Endothelial cell of umbilical vein (primary cell): ENCODE data around the gene ZSCAN25. TPM values are rescaled to one million over a fixed set of nuclear protein-coding genes. Genes with fewer than 3 reads are reported as not detected.

Experiments used
- BruUV-seq: library from RNA; stranded (reverse); fragments of 400-500 nt; replicated peaks from 2 replicates; lab custom pipeline; 2021; lab: Mats Ljungman, UMichigan
- CTCF ChIA-PET: fragments of 300-600, 350-600 bp; sonication (Branson Sonifier 250); formaldehyde crosslinking; loops from one replicate; lab custom pipeline; 2021; ENCODE audit warnings: antibody characterized with exemption, inconsistent platforms; lab: Charles Lee
- POLR2A ChIA-PET: fragments of 300-600, 350-600 bp; sonication (Branson Sonifier 250); formaldehyde crosslinking; loops from one replicate; lab custom pipeline; 2021; ENCODE audit warnings: antibody characterized with exemption, inconsistent platforms; lab: Charles Lee
- DNase-seq: peaks from one replicate; pipeline ENCODE4 v3.0.0-alpha.2; 2011; ENCODE audit warnings: low read depth, low spot score
- FAIRE-seq: peaks from 2 replicates; lab custom pipeline; 2011; peaks lifted over from hg19 to GRCh38; lab: Jason Lieb, UNC
- H2AFZ ChIP-seq: 2 replicates; pipeline ENCODE4 v1.6.0; 2012; ENCODE audit warnings: low read depth, low read length, control low read depth, inconsistent platforms
- H3K27ac ChIP-seq: 2 replicates; pipeline ENCODE4 v1.5.1; 2011; ENCODE audit warnings: low read depth, mild to moderate bottlenecking, control low read depth, low read length, moderate library complexity; ENCODE audit not compliant: insufficient read depth
- H3K27me3 ChIP-seq, 2 experiments: 2 replicates each; pipeline versions ENCODE4 v1.6.0 to v1.6.1; 2011; ENCODE audit warnings: low read length in 2 of 2, mixed read lengths in 1 of 2; ENCODE audit not compliant: control insufficient read depth in 2 of 2, insufficient read depth in 2 of 2
- H3K36me3 ChIP-seq, 2 experiments: 2 replicates in 1 of 2; 3 replicates in 1 of 2; pipeline ENCODE4 v1.5.1; 2011; ENCODE audit warnings: low read length in 2 of 2, mild to moderate bottlenecking in 1 of 2, moderate library complexity in 1 of 2; ENCODE audit not compliant: control insufficient read depth in 2 of 2, insufficient read depth in 2 of 2; ENCODE audit errors: extremely low read depth in 1 of 2
- H3K4me1 ChIP-seq: 3 replicates; pipeline ENCODE4 v1.5.1; 2011; ENCODE audit warnings: mild to moderate bottlenecking, low read length; ENCODE audit not compliant: control insufficient read depth, insufficient read depth; ENCODE audit errors: extremely low read depth
- H3K4me2 ChIP-seq: 2 replicates; pipeline ENCODE4 v1.6.1; 2011; ENCODE audit warnings: low read length, control low read depth, mixed read lengths; ENCODE audit not compliant: insufficient read depth
- H3K4me3 ChIP-seq, 3 experiments: fragments of 200-600 bp in 1 of 3; sonication (generic), shearing (Covaris generic) in 1 of 3; replicated peaks in 1 of 3; 2 replicates each; pipeline ENCODE4 v1.5.1; 2011 to 2016; ENCODE audit warnings: control low read depth in 3 of 3, low read length in 3 of 3, mild to moderate bottlenecking in 2 of 3, inconsistent platforms in 1 of 3, low read depth in 1 of 3, moderate library complexity in 1 of 3; ENCODE audit not compliant: insufficient read depth in 1 of 3
- H3K79me2 ChIP-seq: 2 replicates; pipeline ENCODE4 v1.6.0; 2012; ENCODE audit warnings: low read length, inconsistent platforms; ENCODE audit not compliant: control insufficient read depth, insufficient read depth
- H3K9ac ChIP-seq: replicated peaks from 2 replicates; pipeline ENCODE3; 2011; ENCODE audit warnings: low read length, control low read depth; ENCODE audit not compliant: insufficient read depth; ENCODE audit errors: extremely low read depth
- H3K9me1 ChIP-seq: replicated peaks from 3 replicates; pipeline ENCODE4 v1.6.0; 2011; ENCODE audit warnings: mild to moderate bottlenecking, low read length; ENCODE audit not compliant: control insufficient read depth, insufficient read depth; ENCODE audit errors: extremely low read depth
- H3K9me3 ChIP-seq: replicated peaks from 2 replicates; pipeline ENCODE4 v1.5.1; 2012; ENCODE audit warnings: low read length, inconsistent platforms; ENCODE audit not compliant: control insufficient read depth, insufficient read depth
- H4K20me1 ChIP-seq: replicated peaks from 2 replicates; pipeline ENCODE3; 2011; ENCODE audit warnings: mild to moderate bottlenecking, low read length; ENCODE audit not compliant: control insufficient read depth, insufficient read depth; ENCODE audit errors: extremely low read depth
- CTCF ChIP-seq, 2 donors: IDR thresholded peaks; 1 replicate in 1 of 2; 2 replicates in 1 of 2; pipeline ENCODE4 v1.5.1; 2011; ENCODE audit warnings: low read length in 2 of 2, mild to moderate bottlenecking in 2 of 2, moderate library complexity in 2 of 2, control low read depth in 1 of 2, inconsistent platforms in 1 of 2, low read depth in 1 of 2; ENCODE audit not compliant: insufficient read depth in 1 of 2; ENCODE audit errors: extremely low read depth in 1 of 2
- EZH2 ChIP-seq: IDR thresholded peaks from 2 replicates; pipeline ENCODE4 v1.6.1; 2012; ENCODE audit warnings: borderline replicate concordance, low read depth, mild to moderate bottlenecking, moderate library complexity, low read length, inconsistent platforms; ENCODE audit not compliant: severe bottlenecking
- FOS ChIP-seq: IDR thresholded peaks from 2 replicates; pipeline ENCODE4 v1.6.1; 2011; ENCODE audit warnings: mild to moderate bottlenecking, low read length, moderate library complexity, borderline replicate concordance; ENCODE audit not compliant: insufficient read depth
- GATA2 ChIP-seq: IDR thresholded peaks from 2 replicates; pipeline ENCODE4 v1.7.0; 2011; ENCODE audit warnings: low read depth, mild to moderate bottlenecking, moderate library complexity, mixed read lengths, low read length; ENCODE audit not compliant: insufficient read length, insufficient read depth
- JUN ChIP-seq: IDR thresholded peaks from 2 replicates; pipeline ENCODE4 v1.6.1; 2011; ENCODE audit warnings: borderline replicate concordance, low read depth; ENCODE audit not compliant: insufficient read length, insufficient read depth
- MAX ChIP-seq: IDR thresholded peaks from 2 replicates; pipeline ENCODE4 v1.6.1; 2011; ENCODE audit not compliant: insufficient read depth, insufficient read length
- MYC ChIP-seq: IDR thresholded peaks from one replicate; pipeline ENCODE4 v1.6.1; 2011; ENCODE audit warnings: mild to moderate bottlenecking, low read depth, low read length
- POLR2A ChIP-seq: IDR thresholded peaks from 2 replicates; pipeline ENCODE4 v1.6.1; 2012; ENCODE audit warnings: low read depth, mild to moderate bottlenecking, control low read depth, low read length
- POLR2AphosphoS5 ChIP-seq: IDR thresholded peaks from 2 replicates; pipeline ENCODE4 v1.6.1; 2012; ENCODE audit warnings: low read depth, mild to moderate bottlenecking, control low read depth, low read length, moderate library complexity; ENCODE audit not compliant: insufficient read depth
- dilution Hi-C: fragments of 300-500 bp; cut with MboI; formaldehyde crosslinking; loops from one replicate; pipeline ENCODE4 v1.15.0; 2019; ENCODE audit warnings: low sequenced_read_pairs; ENCODE audit not compliant: extremely low pct_ligation_motif_present
- intact Hi-C: fragments of 100-400 bp; cut with micrococcal nuclease; formaldehyde crosslinking; loops from one replicate; pipeline ENCODE4 v1.10.0; 2022
- polyA plus RNA-seq, 4 experiments: library from polyadenylated mRNA; depleted of rRNA in 3 of 4; stranded (reverse) in 3 of 4; unstranded in 1 of 4; fragments of >200 nt; gene quantifications; 2 replicates each; pipeline versions ENCODE4 v1.2.1 to v1.2.3, GENCODE V29; 2011 to 2012; ENCODE audit warnings: missing spikeins in 1 of 4
- total RNA-seq: library from RNA; stranded (reverse); gene quantifications from 2 replicates; pipeline ENCODE4 v1.2.3, GENCODE V29; 2021

The ZSCAN25 gene
- total and polyA plus RNA-seq, 2 donors (not counting 3 experiments of a cell fraction or from before 2014, with no cell fraction given), result 8.9 to 13.8 TPM

DNA sequence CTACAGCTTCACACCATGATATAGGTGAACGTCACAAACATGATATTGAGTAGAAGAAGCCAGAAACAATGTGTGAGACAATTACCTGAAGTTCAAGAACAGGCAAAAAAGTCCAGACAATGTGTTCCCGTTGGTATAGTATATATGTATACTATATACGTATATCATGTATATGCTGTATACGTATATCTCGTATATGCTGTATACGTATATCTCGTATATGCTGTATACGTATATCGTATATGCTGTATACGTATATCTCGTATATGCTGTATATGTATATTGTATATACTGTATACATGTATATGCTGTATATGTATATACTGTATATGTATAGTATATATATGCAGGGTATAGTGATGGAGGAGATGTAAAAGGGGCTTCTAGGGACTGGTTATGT, 10.8 kb downstream of the ZSCAN25 start:
- H3K4me1 ChIP-seq, result no peaks in the 10 kb centered on the region
- peaks cover 27 to 56% of the 10 kb centered on the region in 2 experiments for H3K36me3 ChIP-seq
- intact Hi-C loops, result no loop called here
- H3K79me2 ChIP-seq, result no peaks in the 10 kb centered on the region
- POLR2A ChIA-PET, result no interaction called here
- H3K9me3 ChIP-seq, result no peaks in the 10 kb centered on the region
- no peaks in the 10 kb centered on the region for H3K9me1 ChIP-seq
- H3K9ac ChIP-seq, result no peak overlapping the region
- no peaks in the 10 kb centered on the region for H3K27me3 ChIP-seq
- DNase-seq, result no peak
- CTCF ChIA-PET, result no interaction called here
- H3K4me3 ChIP-seq, result no peak overlapping the region
- no peak overlapping the region for H3K27ac ChIP-seq
- H2AFZ ChIP-seq, result no peak overlapping the region
- TF ChIP-seq MYC (no peak), FOS (no peak), GATA2 (no peak), CTCF (IDR thresholded peaks at IDR 0.05; ENCODE audit: extremely low read depth in 1 of 2, insufficient read depth in 1 of 2, low read depth in 1 of 2, low read length in 2 of 2) (no peak), POLR2A (no peak), EZH2 (no peak), POLR2AphosphoS5 (no peak), JUN (no peak), MAX (no peak)
- no peak overlapping the region for H3K4me2 ChIP-seq
- dilution Hi-C loops, result no loop called here
- no peaks in the 10 kb centered on the region for H4K20me1 ChIP-seq
- BruUV-seq, result no TSS peak
- no peak for FAIRE-seq
